ENCODE data around the gene AATK. TPM values are rescaled to one million over a fixed set of nuclear protein-coding genes. Genes with fewer than 3 reads are reported as not detected.

The AATK gene
- total RNA-seq, 2 donors from 2014 or later, result 29.1 to 42.2 TPM

- DNase-seq (no peak), ATAC-seq (no peak)
- H3K27me3 ChIP-seq, result no peaks in the 10 kb centered on the region
- H3K9me3 ChIP-seq, result no peaks in the 10 kb centered on the region
- intact Hi-C loops (cut with DNase I), result no loop called here
- no peak overlapping the region for H3K27ac ChIP-seq
- peaks cover 6% of the 10 kb centered on the region for H3K4me1 ChIP-seq
- 86 to 87% methylated on average over 41 to 42 of the region's 42 CpGs for WGBS, 2 donors
- H3K4me3 ChIP-seq, result no peak overlapping the region
- TF ChIP-seq POLR2A (IDR thresholded peaks at IDR 0.05), result no peak
- no peak for TF ChIP-seq CTCF (IDR thresholded peaks at IDR 0.05)
- H3K36me3 ChIP-seq (replicated peaks in 1 of 2; ENCODE audit: insufficient read depth in 1 of 2, low read depth in 2 of 2), result no peaks in the 10 kb centered on the region
Observed at GRCh38 chr17:81073967-81074839, 91.8 kb downstream of the AATK start.

- H3K27me3 ChIP-seq, result no peaks in the 10 kb centered on the region
- ATAC-seq (no peak), DNase-seq (peak in 1 of 4 donors; percentile 37)
- 80 to 82% methylated on average over 26 to 38 of the region's 39 CpGs for WGBS, 2 donors
- H3K27ac ChIP-seq, result no peak overlapping the region
- no peak overlapping the region for H3K4me3 ChIP-seq
- no peak for TF ChIP-seq POLR2A (IDR thresholded peaks at IDR 0.05)
- TF ChIP-seq CTCF (IDR thresholded peaks at IDR 0.05), result no peak
- H3K9me3 ChIP-seq, result no peaks in the 10 kb centered on the region
- H3K36me3 ChIP-seq (replicated peaks in 1 of 2; ENCODE audit: insufficient read depth in 1 of 2, low read depth in 2 of 2), result no peaks in the 10 kb centered on the region
- intact Hi-C loops (cut with DNase I), result no loop called here
- peaks cover 21% of the 10 kb centered on the region for H3K4me1 ChIP-seq
Observed at GRCh38 chr17:81071761-81072741, 94.0 kb downstream of the AATK start.

GRCh38 chr17:81070541-81071246, 95.3 kb downstream of the AATK start:
- Histone ChIP-seq H3K27me3 (no peaks in the 10 kb centered on the region), H3K4me1 (peaks cover 21% of the 10 kb centered on the region), H3K9me3 (no peaks in the 10 kb centered on the region), H3K4me3 (no peak overlapping the region), H3K27ac (no peak overlapping the region), H3K36me3 (replicated peaks in 1 of 2; ENCODE audit: insufficient read depth in 1 of 2, low read depth in 2 of 2) (no peaks in the 10 kb centered on the region)
- no peak for TF ChIP-seq POLR2A (IDR thresholded peaks at IDR 0.05)
- TF ChIP-seq CTCF (IDR thresholded peaks at IDR 0.05), result no peak
- 69 to 77% methylated on average over 10 to 22 of the region's 25 CpGs for WGBS, 2 donors
- ATAC-seq, result no peak
- intact Hi-C loops (cut with DNase I), result no loop called here
- DNase-seq, result no peak

- Histone ChIP-seq H3K9me3 (no peaks in the 10 kb centered on the region), H3K27me3 (no peaks in the 10 kb centered on the region), H3K4me1 (peaks cover 21% of the 10 kb centered on the region), H3K27ac (no peak overlapping the region), H3K36me3 (replicated peaks in 1 of 2; ENCODE audit: insufficient read depth in 1 of 2, low read depth in 2 of 2) (no peaks in the 10 kb centered on the region), H3K4me3 (no peak overlapping the region)
- DNase-seq, result peak; percentile 67 to 85 (median 81)
- peak; percentile 80 for ATAC-seq
- TF ChIP-seq CTCF (IDR thresholded peaks at IDR 0.05), result no peak
- TF ChIP-seq POLR2A (IDR thresholded peaks at IDR 0.05), result no peak
- intact Hi-C loops (cut with DNase I), result no loop called here
- 28 to 61% methylated on average over 4 to 22 of the region's 23 CpGs for WGBS, 2 donors
Observed at GRCh38 chr17:81069135-81069645, 96.8 kb downstream of the AATK start.
